CD4-positive, alpha-beta T cell treated with Interleukin-21 for 1 hour (primary cell): ENCODE results near the gene GRID1.
"Not testable (repeated sequence)": the region's sequence is repeated elsewhere in the genome, so short reads cannot be mapped to it uniquely, and the experiment has no call there.

Experiments
- DNase-seq: peaks from one replicate; pipeline ENCODE4 v3.0.0-alpha.2; 2020

The GRID1 gene

GRCh38 chr10:85735997-85736396 lies 630.6 kb downstream of the GRID1 start:
- no peak for DNase-seq

DNA sequence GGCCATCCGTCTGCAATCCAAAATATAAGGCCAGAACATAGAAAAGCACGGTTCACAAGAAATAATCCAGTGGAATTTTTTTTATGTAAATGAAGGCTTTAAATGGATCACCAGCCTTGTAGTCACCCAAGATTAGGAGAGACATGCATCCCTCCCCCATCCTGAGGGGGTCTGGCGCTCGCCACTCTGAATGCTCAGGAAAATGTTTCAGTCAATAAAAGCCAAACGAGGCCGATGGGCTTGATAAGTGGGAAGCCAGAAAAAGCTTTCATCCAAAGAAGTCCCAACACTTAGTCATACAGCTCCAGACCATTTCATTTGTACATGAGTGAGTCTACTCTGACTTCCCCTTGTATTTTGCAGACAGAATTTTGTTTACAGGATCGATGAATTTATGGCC lies 631.8 kb downstream of the GRID1 start:
- no peak for DNase-seq

DNA sequence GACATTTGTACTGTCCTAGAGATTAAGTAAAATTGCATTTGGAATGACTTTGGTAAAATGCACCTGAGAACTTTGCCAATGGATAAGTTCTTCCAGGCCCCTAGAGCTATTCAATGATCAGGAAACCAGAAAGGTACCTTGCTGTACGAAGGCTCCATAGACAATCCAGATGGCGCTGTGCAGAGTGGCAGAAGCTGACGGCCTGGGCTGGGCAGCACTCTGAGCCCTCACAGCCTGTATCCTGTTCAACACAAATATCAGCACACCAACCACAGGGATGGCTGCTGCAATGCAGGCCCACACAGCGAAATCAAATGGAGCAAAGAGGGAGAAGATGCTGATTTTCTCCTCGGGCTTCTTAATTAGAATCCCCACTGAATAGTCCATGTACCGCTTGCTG lies 642.4 kb downstream of the GRID1 start:
- DNase-seq = no peak

GRCh38 chr10:85720931-85721590 lies 645.5 kb downstream of the GRID1 start:
- DNase-seq = no peak

DNA sequence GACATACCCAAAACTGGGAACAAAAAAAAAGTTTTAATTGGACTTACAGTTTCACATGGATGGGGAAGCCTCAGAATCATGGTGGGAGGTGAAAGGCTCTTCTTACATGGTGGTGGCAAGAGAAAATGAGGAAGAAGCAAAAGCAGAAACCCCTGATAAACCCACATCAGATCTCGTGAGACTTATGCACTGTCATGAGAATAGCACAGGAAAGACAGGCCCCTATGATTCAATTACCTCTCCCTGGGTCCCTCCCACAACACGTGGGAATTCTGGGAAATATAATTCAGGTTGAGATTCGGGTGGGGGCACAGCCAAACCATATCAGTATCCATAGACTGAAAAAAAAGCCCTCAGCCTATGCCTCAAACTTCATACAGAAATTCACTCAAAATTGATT lies 647.2 kb downstream of the GRID1 start:
- no peak for DNase-seq

- DNase-seq = no peak
Observed at GRCh38 chr10:85713885-85714284, 652.7 kb downstream of the GRID1 start.

DNA sequence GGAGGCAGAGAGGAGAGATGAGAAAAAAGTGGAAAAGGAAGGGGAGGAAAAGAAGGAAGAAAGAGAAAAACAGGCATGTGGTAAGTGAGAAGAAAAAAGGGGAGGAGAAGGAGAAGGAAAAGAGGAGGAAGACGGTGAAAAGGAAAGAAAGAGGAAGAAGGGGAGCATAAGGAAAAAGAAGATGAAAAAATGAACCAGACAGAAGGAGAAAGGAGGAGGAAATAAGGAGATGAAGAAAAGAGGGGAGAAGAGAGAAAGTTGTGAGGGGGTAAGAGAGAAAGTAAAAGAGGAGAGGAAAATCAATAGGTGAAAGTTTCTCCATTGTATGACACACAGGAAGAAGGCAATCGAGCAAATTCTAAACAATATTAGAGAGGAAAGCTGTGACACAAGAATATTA lies 663.8 kb downstream of the GRID1 start:
- DNase-seq = no peak

GRCh38 chr10:85699066-85699465 lies 667.5 kb downstream of the GRID1 start:
- DNase-seq = not testable (repeated sequence)

- no peak for DNase-seq
Observed at GRCh38 chr10:85696893-85697292, 669.7 kb downstream of the GRID1 start.

DNA sequence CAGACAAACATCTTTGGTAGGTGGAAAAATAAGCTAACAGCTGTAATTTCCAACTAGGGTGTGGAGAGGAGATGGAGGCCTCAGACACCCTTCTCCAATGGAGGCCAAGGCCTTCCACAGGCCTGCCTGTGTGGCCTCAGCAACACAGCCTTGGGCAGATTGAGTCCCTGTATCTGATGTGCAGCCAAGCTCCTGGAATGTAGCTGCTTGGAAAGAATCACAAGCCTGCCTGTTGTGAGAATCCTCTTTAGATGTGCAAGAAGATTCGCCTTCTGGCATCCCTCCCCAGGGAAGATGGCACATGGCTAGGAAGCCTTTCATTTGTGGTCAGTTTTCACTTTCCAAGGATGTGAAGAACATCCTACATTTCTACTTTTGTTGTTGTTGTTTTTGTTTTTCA lies 684.0 kb downstream of the GRID1 start:
- DNase-seq = no peak

- no peak for DNase-seq
Observed at GRCh38 chr10:85679710-85680109, 686.9 kb downstream of the GRID1 start.

DNA sequence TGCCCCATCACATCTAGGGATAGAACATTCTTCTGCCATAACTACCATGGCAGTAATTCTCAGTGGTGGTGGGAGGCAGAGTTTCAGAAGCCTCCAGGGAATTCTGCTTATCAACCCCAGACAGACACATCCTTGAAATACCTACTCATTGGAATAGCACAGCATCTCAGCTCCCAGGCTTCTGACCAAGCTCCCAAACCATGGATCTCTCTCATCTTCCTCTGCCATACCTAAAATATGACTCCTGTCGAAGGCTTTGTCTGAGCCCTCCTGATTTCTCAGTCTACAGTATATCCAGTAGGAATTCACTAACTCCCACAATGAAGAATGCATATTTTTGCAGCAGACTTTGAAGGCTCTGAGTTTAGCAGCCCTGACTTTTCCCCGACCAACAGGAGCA lies 687.5 kb downstream of the GRID1 start:
- no peak for DNase-seq

- no peak for DNase-seq
Observed at GRCh38 chr10:85674851-85675250, 691.7 kb downstream of the GRID1 start.

GRCh38 chr10:85673270-85673669 lies 693.3 kb downstream of the GRID1 start:
- no peak for DNase-seq

GRCh38 chr10:85671530-85671929 lies 695.1 kb downstream of the GRID1 start:
- no peak for DNase-seq

DNA sequence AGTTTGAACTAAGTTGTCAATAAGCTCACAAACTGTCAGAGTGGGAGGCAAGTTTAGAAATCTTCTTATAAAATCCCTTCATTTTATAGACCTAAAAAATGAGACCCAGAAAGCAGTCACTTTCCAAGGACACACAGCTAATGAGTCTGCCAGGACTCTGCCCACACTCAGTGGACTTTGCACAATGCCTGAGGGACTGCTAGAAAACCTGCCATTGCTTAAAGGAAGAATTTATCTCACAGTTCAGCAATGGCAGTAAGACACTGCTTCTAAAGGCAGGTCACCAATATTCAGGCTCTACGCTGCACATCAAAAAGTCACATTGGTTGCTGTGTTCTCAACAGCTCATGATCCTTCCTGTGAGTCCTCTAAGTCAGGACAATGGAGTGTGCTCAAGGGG lies 698.1 kb downstream of the GRID1 start:
- DNase-seq = no peak

DNA sequence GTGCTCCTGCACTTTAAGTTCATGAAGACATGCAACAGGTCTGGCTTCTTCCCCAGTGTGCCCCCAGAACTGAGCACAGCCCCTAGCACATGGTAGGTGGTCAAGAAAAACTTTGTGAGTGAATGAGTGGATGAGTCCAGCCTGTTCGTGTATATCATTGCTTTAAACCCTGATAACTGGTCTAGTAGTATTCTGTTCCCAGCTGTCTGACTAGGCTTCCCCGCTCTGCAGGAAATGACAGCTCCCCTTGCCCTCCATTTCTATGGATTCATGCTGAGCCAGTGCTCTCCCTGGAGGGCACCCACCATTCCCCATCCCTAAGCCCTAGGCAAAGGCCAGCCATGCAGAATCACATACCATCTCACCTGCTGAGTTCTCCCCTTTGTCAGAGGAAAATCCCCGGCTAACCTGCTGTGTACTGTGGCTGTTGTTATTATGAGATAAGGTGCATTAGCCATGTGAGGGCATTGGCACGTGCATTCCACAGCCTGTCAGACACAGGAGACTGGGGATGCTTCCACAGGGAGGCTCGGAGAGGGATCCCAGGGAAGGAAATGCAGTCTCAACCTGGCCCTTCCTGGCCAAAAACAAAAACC lies 698.9 kb downstream of the GRID1 start:
- DNase-seq = no peak

DNA sequence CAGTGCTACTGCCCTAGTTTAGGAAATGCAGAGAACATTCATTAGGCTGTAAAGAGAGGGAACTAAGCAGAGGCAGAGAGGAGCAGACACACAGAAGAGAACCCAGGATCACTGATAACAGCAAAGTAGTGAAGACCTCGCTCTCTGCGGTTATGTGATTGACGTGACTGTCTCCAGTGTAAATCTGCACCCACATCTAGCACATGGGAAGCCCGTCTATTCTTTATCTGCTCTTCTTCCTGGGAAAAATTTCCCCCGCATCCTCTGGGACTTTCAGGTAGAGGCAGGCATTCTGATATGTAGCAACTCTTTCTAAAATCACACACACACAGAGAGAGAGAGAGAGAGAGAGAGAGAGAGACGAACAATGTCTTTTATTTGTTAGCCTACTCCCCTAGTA lies 699.6 kb downstream of the GRID1 start:
- no peak for DNase-seq

GRCh38 chr10:85666102-85666501 lies 700.5 kb downstream of the GRID1 start:
- DNase-seq = no peak

- no peak for DNase-seq
Observed at GRCh38 chr10:85665681-85666080, 700.9 kb downstream of the GRID1 start.

- DNase-seq = no peak
Observed at GRCh38 chr10:85665078-85665477, 701.5 kb downstream of the GRID1 start.

GRCh38 chr10:85661123-85661522 lies 705.5 kb downstream of the GRID1 start:
- no peak for DNase-seq

- DNase-seq = no peak
Observed at GRCh38 chr10:85659331-85659730, 707.3 kb downstream of the GRID1 start.

DNA sequence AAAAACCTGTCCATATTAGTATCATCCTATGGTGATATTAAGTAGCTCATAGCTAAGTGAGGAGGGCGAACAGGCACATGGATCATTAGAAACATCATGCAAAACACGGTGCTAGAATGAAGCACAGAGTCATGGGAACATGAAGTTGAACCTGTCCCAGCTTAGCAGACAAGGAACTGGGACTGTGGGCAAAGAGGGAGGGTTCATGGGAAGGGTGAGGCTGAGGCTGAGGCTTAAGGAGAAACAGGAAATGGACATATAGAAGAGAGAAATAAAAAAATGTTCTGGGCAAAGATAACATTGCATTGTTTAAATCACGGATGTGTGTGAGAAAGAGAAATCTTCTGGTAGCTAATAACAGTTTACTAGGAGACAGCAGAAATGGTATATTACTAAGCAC lies 708.1 kb downstream of the GRID1 start:
- no peak for DNase-seq

- DNase-seq = no peak
Observed at GRCh38 chr10:85657476-85658113, 709.0 kb downstream of the GRID1 start.
